Kidney (tissue), 14 donors: ENCODE measurements around the gene CDX1. TPM values are rescaled to one million over a fixed set of nuclear protein-coding genes. Genes with fewer than 3 reads are reported as not detected.

Experiments used
- DNase-seq, 5 donors: peaks; one replicate each; pipeline ENCODE4 v3.0.0-alpha.2; 2013 to 2020
- FAIRE-seq: peaks from 2 replicates; lab custom pipeline; 2012; peaks lifted over from hg19 to GRCh38; lab: Jason Lieb, UNC
- H3K27ac ChIP-seq, 2 donors: one replicate each; pipeline ENCODE4 v1.7.0; 2013; ENCODE audit warnings: low read depth in 2 of 2, low read length in 2 of 2, inconsistent platforms in 1 of 2
- H3K27me3 ChIP-seq: one replicate; pipeline ENCODE4 v1.7.1; 2013; ENCODE audit warnings: low read length, inconsistent platforms; ENCODE audit not compliant: control insufficient read depth, insufficient read depth
- H3K36me3 ChIP-seq, 3 donors: one replicate each; pipeline versions ENCODE4 v1.7.0 to v1.7.1; 2013; ENCODE audit warnings: low read length in 3 of 3, control low read depth in 1 of 3, inconsistent platforms in 1 of 3; ENCODE audit not compliant: insufficient read depth in 3 of 3, control insufficient read depth in 2 of 3
- H3K4me1 ChIP-seq, 3 donors: one replicate each; pipeline versions ENCODE4 v1.7.0 to v1.7.1; 2013; ENCODE audit warnings: low read length in 3 of 3, inconsistent platforms in 1 of 3, low read depth in 1 of 3; ENCODE audit not compliant: control insufficient read depth in 2 of 3, insufficient read depth in 2 of 3
- H3K4me3 ChIP-seq, 3 donors: one replicate each; pipeline versions ENCODE4 v1.7.0 to v1.8.1; 2013; ENCODE audit warnings: low read length in 3 of 3, control low read depth in 1 of 3, inconsistent platforms in 1 of 3
- H3K9ac ChIP-seq, 3 donors: one replicate each; pipeline versions ENCODE4 v1.7.0 to v1.7.1; 2013; ENCODE audit warnings: low read length in 3 of 3, control low read depth in 1 of 3, inconsistent platforms in 1 of 3
- H3K9me3 ChIP-seq, 3 donors: one replicate each; pipeline versions ENCODE4 v1.7.0 to v1.7.1; 2013; ENCODE audit warnings: low read length in 3 of 3, control low read depth in 1 of 3, inconsistent platforms in 1 of 3; ENCODE audit not compliant: control insufficient read depth in 2 of 3, insufficient read depth in 1 of 3
- CTCF ChIP-seq: IDR thresholded peaks from 3 replicates; pipeline ENCODE4 v1.5.1; 2012; ENCODE audit warnings: mild to moderate bottlenecking, moderate library complexity, borderline replicate concordance; ENCODE audit not compliant: insufficient read depth; ENCODE audit errors: extremely low read depth
- intact Hi-C: fragments of 100-400 bp; cut with DNase I; formaldehyde crosslinking; loops from one replicate; pipeline ENCODE4 v1.11.1; 2022
- polyA plus RNA-seq: library from polyadenylated mRNA; stranded (reverse); fragments of 350-450 nt; fragmentation: Illumina TruSeq; extraction: RNeasy Lipid Tissue Mini Kit (QIAGEN cat#74804); gene quantifications from one replicate; pipeline ENCODE4 v1.2.3, GENCODE V29; 2014; ENCODE audit warnings: low read depth, low replicate concordance; ENCODE audit not compliant: insufficient read depth
- total RNA-seq: library from RNA; stranded (reverse); fragmentation: NEBNext Ultra II Directional; extraction: Animal tissue kit (Norgen Biotek cat#: 25700); gene quantifications from one replicate; pipeline ENCODE4 v1.2.1, GENCODE V29; 2021
- donor health status: control.
- donor health status: control.
- donor health status: control.
- donor health status: control.
- donor health status: control.
- donor health status: DM: yes; HTN: yes; CAD: no.
- donor health status: Normal renal cell carcinoma (clear cell type).

CDX1 gene
- total and polyA plus RNA-seq, 2 donors from 2014 or later = 0.39 TPM; not detected in 1

- Histone ChIP-seq H3K4me1 (peaks cover 0 to 6% (median 0%) of the 10 kb centered on the region in 3 donors), H3K9ac (no peak within 1 kb of the TSS), H3K36me3 (no peaks in the 10 kb centered on the region), H3K4me3 (no peak within 1 kb of the TSS), H3K27ac (no peak within 1 kb of the TSS), H3K27me3 (peaks cover 4% of the 10 kb centered on the region), H3K9me3 (no peaks in the 10 kb centered on the region)
- FAIRE-seq (no peak), DNase-seq (peak in 1 of 5 donors; percentile 64)
- TF ChIP-seq CTCF = no peak
- intact Hi-C loops = no loop called here
These were observed 23.3 kb downstream of the CDX1 start, which contains the start of gene SLC6A7 for GRCh38 chr5:150189728-150190502. TSS of gene SLC6A7 (plus strand) at chr5:150190062. CDS start at chr5:150190328, 266 bp downstream.

- intact Hi-C loops = no loop called here
- TF ChIP-seq CTCF = no peak
These were observed 24.0 kb downstream of the CDX1 start for GRCh38 chr5:150190503-150190979.

GRCh38 chr5:150190987-150191386, 24.4 kb downstream of the CDX1 start:
- intact Hi-C loops = no loop called here
- no peak overlapping the region for H3K4me3 ChIP-seq
- TF ChIP-seq CTCF = no peak
- peaks cover 0 to 6% (median 0%) of the 10 kb centered on the region in 3 donors for H3K4me1 ChIP-seq
- no peak overlapping the region for H3K27ac ChIP-seq
- H3K9ac ChIP-seq = no peak overlapping the region
- no peaks in the 10 kb centered on the region for H3K36me3 ChIP-seq
- peaks cover 4% of the 10 kb centered on the region for H3K27me3 ChIP-seq
- H3K9me3 ChIP-seq = no peaks in the 10 kb centered on the region
- FAIRE-seq = no peak
- DNase-seq = no peak

More at GRCh38 chr5:150190503-150190979, 24.0 kb downstream of the CDX1 start:
- H3K27ac ChIP-seq = no peak overlapping the region
- no peak overlapping the region for H3K4me3 ChIP-seq
- peaks cover 0 to 6% (median 0%) of the 10 kb centered on the region in 3 donors for H3K4me1 ChIP-seq
- H3K36me3 ChIP-seq = no peaks in the 10 kb centered on the region
- H3K9me3 ChIP-seq = no peaks in the 10 kb centered on the region
- FAIRE-seq (no peak), DNase-seq (peak in 2 of 5 donors; percentile 45 to 49)
- H3K27me3 ChIP-seq = peaks cover 4% of the 10 kb centered on the region
- H3K9ac ChIP-seq = no peak overlapping the region
